GM23338 (cell line): Measurements from ENCODE around the gene FER.

Source experiments
- CTCF ChIP-seq, 2 experiments: fragments of 200-600 bp in 1 of 2; sonication (generic) in 1 of 2; conservative IDR thresholded peaks; 2 replicates each; pipeline versions ENCODE4 v1.5.1 to v1.6.1; 2016 to 2017; ENCODE audit warnings: antibody characterized with exemption in 2 of 2, low read depth in 2 of 2, mild to moderate bottlenecking in 2 of 2, moderate library complexity in 1 of 2
- ETS1 ChIP-seq: IDR thresholded peaks from 2 replicates; pipeline ENCODE4 v1.6.1; 2016; ENCODE audit warnings: antibody characterized with exemption
- EZH2 ChIP-seq: fragments of 200-600 bp; sonication (generic); IDR thresholded peaks from one replicate; pipeline ENCODE4 v1.8.0; 2017; ENCODE audit warnings: antibody characterized with exemption, mild to moderate bottlenecking, low read depth; ENCODE audit not compliant: unreplicated experiment
- EZH2phosphoT487 ChIP-seq: fragments of 200-600 bp; sonication (generic); IDR thresholded peaks from one replicate; pipeline ENCODE4 v1.8.1; 2018; ENCODE audit warnings: antibody characterized with exemption; ENCODE audit not compliant: unreplicated experiment
- POLR2AphosphoS5 ChIP-seq: IDR thresholded peaks from 2 replicates; pipeline ENCODE4 v1.6.1; 2016; ENCODE audit warnings: antibody characterized with exemption, low read depth
- REST ChIP-seq: IDR thresholded peaks from one replicate; pipeline ENCODE4 v1.6.1; 2018; ENCODE audit warnings: antibody characterized with exemption; ENCODE audit not compliant: unreplicated experiment

GRCh38 chr5:108749128-108749861 lies 1.6 kb downstream of the FER start:
- 0 out of 2 replicates have a peak, but pooled peaks have one; percentile 0 for TF ChIP-seq POLR2AphosphoS5
- peak in 1 of 2 experiments; percentile 28; a peak in 2 of 4 replicates for TF ChIP-seq CTCF (conservative IDR thresholded peaks at IDR 0.05; ENCODE audit: low read depth in 2 of 2)
- no peak for TF ChIP-seq ETS1
- TF ChIP-seq EZH2, result no peak
- TF ChIP-seq EZH2phosphoT487, result no peak
- TF ChIP-seq REST, result no peak
